ENCODE data around the gene RFX4.

GRCh38 chr12:106771425-106771824 lies 188.6 kb downstream of the RFX4 start:
- TF ChIP-seq CTCF (optimal IDR thresholded peaks at IDR 0.05 in 1 of 3, IDR thresholded peaks at IDR 0.05 in 1 of 3, conservative IDR thresholded peaks at IDR 0.05 in 1 of 3; ENCODE audit: extremely low read depth in 1 of 3, insufficient read depth in 2 of 3, low read length in 3 of 3) (no peak), EZH2 (IDR thresholded peaks at IDR 0.05; ENCODE audit: low read length) (no peak)

All from keratinocyte (primary cell).